Panc1 (cell line): ENCODE results near the gene SLC22A5.

Experiments used
- CTCF ChIP-seq: fragments of 450-650 bp; IDR thresholded peaks from 2 replicates; pipeline ENCODE4 v1.5.1; 2017; ENCODE audit warnings: mild to moderate bottlenecking
- POLR2AphosphoS5 ChIP-seq: IDR thresholded peaks from 2 replicates; pipeline ENCODE4 v1.6.1; 2012; ENCODE audit warnings: mild to moderate bottlenecking, low read depth, low read length, moderate library complexity
- REST ChIP-seq, 2 experiments: IDR thresholded peaks; 2 replicates each; pipeline ENCODE4 v1.6.1; 2011 to 2012; ENCODE audit warnings: low read depth in 2 of 2, control low read depth in 1 of 2, low read length in 1 of 2, mild to moderate bottlenecking in 1 of 2, moderate library complexity in 1 of 2; ENCODE audit not compliant: insufficient read depth in 1 of 2

- peak; percentile 73; the same call in 1 of the 2 replicates for TF ChIP-seq POLR2AphosphoS5
- no peak for TF ChIP-seq CTCF
- TF ChIP-seq REST (IDR thresholded peaks at IDR 0.05; ENCODE audit: insufficient read depth in 1 of 2, low read depth in 2 of 2, low read length in 1 of 2) = peak in 1 of 2 experiments; percentile 73; a peak in 2 of 4 replicates
Observed at GRCh38 chr5:132389585-132390286, 20.2 kb downstream of the SLC22A5 start.
